K562 (cell line): ENCODE results near the gene PGPEP1. TPM values are rescaled to one million over a fixed set of nuclear protein-coding genes. Genes with fewer than 3 reads are reported as not detected.
A peak's percentile ranks its signal among the peaks of the same experiment; 100 is the strongest.

Experiments
- ASH1L ChIP-seq: fragments of 450-650 bp; IDR thresholded peaks from 2 replicates; pipeline ENCODE4 v1.6.1; 2018; ENCODE audit warnings: borderline replicate concordance, mild to moderate bottlenecking, low read depth; ENCODE audit not compliant: partially characterized antibody
- CBX1 ChIP-seq: sonication (generic); IDR thresholded peaks from 2 replicates; pipeline ENCODE4 v1.6.1; 2016; ENCODE audit warnings: antibody characterized with exemption, low read depth, mild to moderate bottlenecking
- ESRRB ChIP-seq: fragments of 250-450 bp; sonication (Bioruptor Pico); IDR thresholded peaks from 2 replicates; pipeline ENCODE4 v1.5.0; 2020; ENCODE audit warnings: mild to moderate bottlenecking, moderate library complexity, borderline replicate concordance
- ETV5 ChIP-seq: sonication (generic); formaldehyde crosslinking; IDR thresholded peaks from 2 replicates; pipeline ENCODE4 v1.4.0; 2020; ENCODE audit warnings: low read depth, mild to moderate bottlenecking, missing genetic modification reagents
- MEIS2 ChIP-seq: fragments of 450-650 bp; IDR thresholded peaks from 2 replicates; pipeline ENCODE4 v1.6.1; 2014; ENCODE audit warnings: mild to moderate bottlenecking; ENCODE audit not compliant: partially characterized antibody
- MTA2 ChIP-seq: fragments of 450-650 bp; IDR thresholded peaks from 2 replicates; pipeline ENCODE4 v1.6.1; 2016; ENCODE audit warnings: low read depth
- NFRKB ChIP-seq: fragments of 450-650 bp; IDR thresholded peaks from 2 replicates; pipeline ENCODE4 v1.6.1; 2016; ENCODE audit warnings: low read depth
- RB1 ChIP-seq: fragments of 450-650 bp; IDR thresholded peaks from 2 replicates; pipeline ENCODE4 v1.6.1; 2017; ENCODE audit warnings: low read depth, mild to moderate bottlenecking
- RBFOX2 ChIP-seq: fragments of 200-400 bp; formaldehyde crosslinking; IDR thresholded peaks from 2 replicates; pipeline ENCODE4 v1.6.1; 2017; ENCODE audit warnings: low read depth, mild to moderate bottlenecking, low read length, moderate library complexity
- RBM15 ChIP-seq: fragments of 200-400 bp; formaldehyde crosslinking; IDR thresholded peaks from 2 replicates; pipeline ENCODE4 v1.6.1; 2018; ENCODE audit warnings: mild to moderate bottlenecking, low read length, moderate library complexity; ENCODE audit not compliant: insufficient read depth
- RBM25 ChIP-seq: fragments of 200-400 bp; formaldehyde crosslinking; IDR thresholded peaks from 2 replicates; pipeline ENCODE4 v1.6.1; 2018; ENCODE audit warnings: low read length, low read depth, moderate library complexity; ENCODE audit not compliant: severe bottlenecking
- RNF2 ChIP-seq: sonication (generic); IDR thresholded peaks from 2 replicates; pipeline ENCODE4 v1.6.1; 2016
- TEAD1 ChIP-seq, 2 experiments: fragments of 450-650 bp in 1 of 2; sonication (generic) in 1 of 2; formaldehyde crosslinking; IDR thresholded peaks; 2 replicates each; pipeline versions ENCODE4 v1.4.0 to v1.8.0; 2020 to 2022; ENCODE audit warnings: mild to moderate bottlenecking in 2 of 2, missing genetic modification reagents in 1 of 2
- ZFP1 ChIP-seq: fragments of 450-650 bp; formaldehyde crosslinking; IDR thresholded peaks from 2 replicates; pipeline ENCODE4 v1.4.0; 2020; ENCODE audit warnings: mild to moderate bottlenecking, mixed read lengths
- ZNF12 ChIP-seq: sonication (generic); formaldehyde crosslinking; IDR thresholded peaks from 2 replicates; pipeline ENCODE4 v1.4.0; 2020; ENCODE audit warnings: mild to moderate bottlenecking, missing genetic modification reagents
- ZNF124 ChIP-seq: sonication (generic); formaldehyde crosslinking; IDR thresholded peaks from 2 replicates; pipeline ENCODE4 v1.8.1; 2022; ENCODE audit warnings: missing genetic modification reagents
- polyA plus RNA-seq, 8 experiments: library from polyadenylated mRNA; depleted of rRNA in 4 of 8; stranded (reverse) in 5 of 8; unstranded in 3 of 8; fragments of >200 nt; fragmentation: Nextera tagmentation in 2 of 8; fragmentation: Illumina TruSeq in 1 of 8; extraction: Ambion mirVana in 2 of 8; extraction: Trizol in 1 of 8; gene quantifications; 2 replicates each; pipeline versions ENCODE4 v1.2.1 to v1.2.3, GENCODE V29; 2011 to 2014; ENCODE audit warnings: inconsistent platforms in 1 of 8, missing spikeins in 1 of 8
- total RNA-seq, 7 experiments: library from RNA; depleted of rRNA in 6 of 7; stranded (reverse); fragments of >200 nt in 6 of 7; fragmentation: Illumina TruSeq in 2 of 7; extraction: Trizol in 2 of 7; gene quantifications; 2 replicates each; pipeline versions ENCODE4 v1.2.1 to v1.2.3, GENCODE V29; 2011 to 2021; ENCODE audit warnings: low replicate concordance in 1 of 7
- TF ChIP-seq, protein P1 (sequence below): sonication (generic); formaldehyde crosslinking; IDR thresholded peaks from 2 replicates; pipeline ENCODE4 v1.8.1; 2023; ENCODE audit warnings: missing genetic modification reagents, mild to moderate bottlenecking, borderline replicate concordance
- TF ChIP-seq, protein P2 (sequence below): fragments of 250-450 bp; sonication (Bioruptor Pico); IDR thresholded peaks from 2 replicates; pipeline ENCODE4 v1.8.0; 2021; ENCODE audit warnings: mild to moderate bottlenecking, moderate library complexity
- TF ChIP-seq, protein P3 (sequence below): sonication (generic); formaldehyde crosslinking; IDR thresholded peaks from 2 replicates; pipeline ENCODE4 v1.9.0; 2022; ENCODE audit warnings: mild to moderate bottlenecking, missing genetic modification reagents

Gene PGPEP1
- total and polyA plus RNA-seq, 9 of the 15 experiments (the other 6 are each of a cell fraction or from before 2014, with no cell fraction given) = 10.0 to 69.6 (median 33.5) TPM

DNA sequence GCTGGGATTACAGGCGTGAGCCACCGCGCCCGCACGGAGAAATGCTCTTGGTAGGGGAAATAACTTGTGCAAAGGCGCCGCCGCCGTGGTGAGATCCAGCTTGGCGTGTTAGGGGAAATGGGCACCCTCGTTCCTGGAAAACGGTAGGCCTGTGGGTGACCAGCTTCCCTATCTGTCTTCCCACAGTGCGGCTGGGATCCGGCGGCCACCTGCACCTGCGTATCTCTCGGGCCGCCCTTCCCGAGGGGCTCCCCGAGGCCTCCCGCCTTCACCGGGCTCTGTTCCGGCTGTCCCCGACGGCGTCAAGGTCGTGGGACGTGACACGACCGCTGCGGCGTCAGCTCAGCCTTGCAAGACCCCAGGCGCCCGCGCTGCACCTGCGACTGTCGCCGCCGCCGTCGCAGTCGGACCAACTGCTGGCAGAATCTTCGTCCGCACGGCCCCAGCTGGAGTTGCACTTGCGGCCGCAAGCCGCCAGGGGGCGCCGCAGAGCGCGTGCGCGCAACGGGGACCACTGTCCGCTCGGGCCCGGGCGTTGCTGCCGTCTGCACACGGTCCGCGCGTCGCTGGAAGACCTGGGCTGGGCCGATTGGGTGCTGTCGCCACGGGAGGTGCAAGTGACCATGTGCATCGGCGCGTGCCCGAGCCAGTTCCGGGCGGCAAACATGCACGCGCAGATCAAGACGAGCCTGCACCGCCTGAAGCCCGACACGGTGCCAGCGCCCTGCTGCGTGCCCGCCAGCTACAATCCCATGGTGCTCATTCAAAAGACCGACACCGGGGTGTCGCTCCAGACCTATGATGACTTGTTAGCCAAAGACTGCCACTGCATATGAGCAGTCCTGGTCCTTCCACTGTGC is 47.9 kb downstream of the PGPEP1 start (continued):
- TF ChIP-seq RNF2 = peak; percentile 85; the same call in 1 of the 2 replicates
- TF ChIP-seq, protein P1, sequence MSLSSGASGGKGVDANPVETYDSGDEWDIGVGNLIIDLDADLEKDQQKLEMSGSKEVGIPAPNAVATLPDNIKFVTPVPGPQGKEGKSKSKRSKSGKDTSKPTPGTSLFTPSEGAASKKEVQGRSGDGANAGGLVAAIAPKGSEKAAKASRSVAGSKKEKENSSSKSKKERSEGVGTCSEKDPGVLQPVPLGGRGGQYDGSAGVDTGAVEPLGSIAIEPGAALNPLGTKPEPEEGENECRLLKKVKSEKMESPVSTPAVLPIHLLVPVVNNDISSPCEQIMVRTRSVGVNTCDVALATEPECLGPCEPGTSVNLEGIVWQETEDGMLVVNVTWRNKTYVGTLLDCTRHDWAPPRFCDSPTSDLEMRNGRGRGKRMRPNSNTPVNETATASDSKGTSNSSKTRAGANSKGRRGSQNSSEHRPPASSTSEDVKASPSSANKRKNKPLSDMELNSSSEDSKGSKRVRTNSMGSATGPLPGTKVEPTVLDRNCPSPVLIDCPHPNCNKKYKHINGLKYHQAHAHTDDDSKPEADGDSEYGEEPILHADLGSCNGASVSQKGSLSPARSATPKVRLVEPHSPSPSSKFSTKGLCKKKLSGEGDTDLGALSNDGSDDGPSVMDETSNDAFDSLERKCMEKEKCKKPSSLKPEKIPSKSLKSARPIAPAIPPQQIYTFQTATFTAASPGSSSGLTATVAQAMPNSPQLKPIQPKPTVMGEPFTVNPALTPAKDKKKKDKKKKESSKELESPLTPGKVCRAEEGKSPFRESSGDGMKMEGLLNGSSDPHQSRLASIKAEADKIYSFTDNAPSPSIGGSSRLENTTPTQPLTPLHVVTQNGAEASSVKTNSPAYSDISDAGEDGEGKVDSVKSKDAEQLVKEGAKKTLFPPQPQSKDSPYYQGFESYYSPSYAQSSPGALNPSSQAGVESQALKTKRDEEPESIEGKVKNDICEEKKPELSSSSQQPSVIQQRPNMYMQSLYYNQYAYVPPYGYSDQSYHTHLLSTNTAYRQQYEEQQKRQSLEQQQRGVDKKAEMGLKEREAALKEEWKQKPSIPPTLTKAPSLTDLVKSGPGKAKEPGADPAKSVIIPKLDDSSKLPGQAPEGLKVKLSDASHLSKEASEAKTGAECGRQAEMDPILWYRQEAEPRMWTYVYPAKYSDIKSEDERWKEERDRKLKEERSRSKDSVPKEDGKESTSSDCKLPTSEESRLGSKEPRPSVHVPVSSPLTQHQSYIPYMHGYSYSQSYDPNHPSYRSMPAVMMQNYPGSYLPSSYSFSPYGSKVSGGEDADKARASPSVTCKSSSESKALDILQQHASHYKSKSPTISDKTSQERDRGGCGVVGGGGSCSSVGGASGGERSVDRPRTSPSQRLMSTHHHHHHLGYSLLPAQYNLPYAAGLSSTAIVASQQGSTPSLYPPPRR = peak; percentile 72; the same call in 1 of the 2 replicates
- no peak; the same call in 1 of the 2 replicates for TF ChIP-seq MTA2
- TF ChIP-seq ASH1L = no peak
- TF ChIP-seq, protein P2, sequence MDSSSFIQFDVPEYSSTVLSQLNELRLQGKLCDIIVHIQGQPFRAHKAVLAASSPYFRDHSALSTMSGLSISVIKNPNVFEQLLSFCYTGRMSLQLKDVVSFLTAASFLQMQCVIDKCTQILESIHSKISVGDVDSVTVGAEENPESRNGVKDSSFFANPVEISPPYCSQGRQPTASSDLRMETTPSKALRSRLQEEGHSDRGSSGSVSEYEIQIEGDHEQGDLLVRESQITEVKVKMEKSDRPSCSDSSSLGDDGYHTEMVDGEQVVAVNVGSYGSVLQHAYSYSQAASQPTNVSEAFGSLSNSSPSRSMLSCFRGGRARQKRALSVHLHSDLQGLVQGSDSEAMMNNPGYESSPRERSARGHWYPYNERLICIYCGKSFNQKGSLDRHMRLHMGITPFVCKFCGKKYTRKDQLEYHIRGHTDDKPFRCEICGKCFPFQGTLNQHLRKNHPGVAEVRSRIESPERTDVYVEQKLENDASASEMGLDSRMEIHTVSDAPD (CRISPR knock-in tag) = no peak
- TF ChIP-seq, protein P3, sequence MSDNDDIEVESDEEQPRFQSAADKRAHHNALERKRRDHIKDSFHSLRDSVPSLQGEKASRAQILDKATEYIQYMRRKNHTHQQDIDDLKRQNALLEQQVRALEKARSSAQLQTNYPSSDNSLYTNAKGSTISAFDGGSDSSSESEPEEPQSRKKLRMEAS (CRISPR knock-in tag) = peak; percentile 100
- no peak; the same call in 1 of the 2 replicates for TF ChIP-seq ZFP1 (CRISPR knock-in tag)
- TF ChIP-seq TEAD1 (CRISPR knock-in tag; IDR thresholded peaks at IDR 0.05) = peak; percentile 71 to 94
- peak; percentile 92; the same call in 1 of the 2 replicates for TF ChIP-seq ZNF124 (CRISPR knock-in tag)
- peak; percentile 84; the same call in 1 of the 2 replicates for TF ChIP-seq ZNF12 (CRISPR knock-in tag)
- TF ChIP-seq CBX1 = peak; percentile 79
- TF ChIP-seq RB1 = peak; percentile 99
- peak; percentile 30 for TF ChIP-seq MEIS2
- peak; percentile 24; the same call in 1 of the 2 replicates for TF ChIP-seq NFRKB
- no peak for TF ChIP-seq ESRRB
- peak; percentile 95 for TF ChIP-seq RBFOX2
- peak; percentile 85 for TF ChIP-seq RBM25
- TF ChIP-seq ETV5 = peak; percentile 80
- 0 out of 2 replicates have a peak, but pooled peaks have one; percentile 48 for TF ChIP-seq RBM15
